Fibroblast of villous mesenchyme (primary cell): Measurements from ENCODE around the gene KHDC1. TPM values are rescaled to one million over a fixed set of nuclear protein-coding genes. Genes with fewer than 3 reads are reported as not detected.
"Not testable (repeated sequence)": the region's sequence is repeated elsewhere in the genome, so short reads cannot be mapped to it uniquely, and the experiment has no call there.

Experiments used
- DNase-seq: peaks from one replicate; pipeline ENCODE4 v3.0.0-alpha.2; 2010; ENCODE audit warnings: low read depth
- H3K4me3 ChIP-seq: 2 replicates; pipeline ENCODE4 v1.5.1; 2011; ENCODE audit warnings: low read depth, mild to moderate bottlenecking, low read length
- CTCF ChIP-seq: IDR thresholded peaks from 2 replicates; pipeline ENCODE4 v1.5.1; 2012; ENCODE audit warnings: low read depth, mild to moderate bottlenecking, low read length; ENCODE audit not compliant: insufficient read depth
- total RNA-seq: library from RNA; depleted of rRNA; stranded (reverse); fragments of >200 nt; gene quantifications from 2 replicates; pipeline ENCODE4 v1.2.3, GENCODE V29; 2012

The KHDC1 gene, protein sequence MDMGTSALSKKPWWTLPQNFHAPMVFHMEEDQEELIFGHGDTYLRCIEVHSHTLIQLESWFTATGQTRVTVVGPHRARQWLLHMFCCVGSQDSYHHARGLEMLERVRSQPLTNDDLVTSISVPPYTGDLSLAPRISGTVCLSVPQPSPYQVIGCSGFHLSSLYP
- total RNA-seq: 2.6 and 3.9 TPM in 2 replicates

DNA sequence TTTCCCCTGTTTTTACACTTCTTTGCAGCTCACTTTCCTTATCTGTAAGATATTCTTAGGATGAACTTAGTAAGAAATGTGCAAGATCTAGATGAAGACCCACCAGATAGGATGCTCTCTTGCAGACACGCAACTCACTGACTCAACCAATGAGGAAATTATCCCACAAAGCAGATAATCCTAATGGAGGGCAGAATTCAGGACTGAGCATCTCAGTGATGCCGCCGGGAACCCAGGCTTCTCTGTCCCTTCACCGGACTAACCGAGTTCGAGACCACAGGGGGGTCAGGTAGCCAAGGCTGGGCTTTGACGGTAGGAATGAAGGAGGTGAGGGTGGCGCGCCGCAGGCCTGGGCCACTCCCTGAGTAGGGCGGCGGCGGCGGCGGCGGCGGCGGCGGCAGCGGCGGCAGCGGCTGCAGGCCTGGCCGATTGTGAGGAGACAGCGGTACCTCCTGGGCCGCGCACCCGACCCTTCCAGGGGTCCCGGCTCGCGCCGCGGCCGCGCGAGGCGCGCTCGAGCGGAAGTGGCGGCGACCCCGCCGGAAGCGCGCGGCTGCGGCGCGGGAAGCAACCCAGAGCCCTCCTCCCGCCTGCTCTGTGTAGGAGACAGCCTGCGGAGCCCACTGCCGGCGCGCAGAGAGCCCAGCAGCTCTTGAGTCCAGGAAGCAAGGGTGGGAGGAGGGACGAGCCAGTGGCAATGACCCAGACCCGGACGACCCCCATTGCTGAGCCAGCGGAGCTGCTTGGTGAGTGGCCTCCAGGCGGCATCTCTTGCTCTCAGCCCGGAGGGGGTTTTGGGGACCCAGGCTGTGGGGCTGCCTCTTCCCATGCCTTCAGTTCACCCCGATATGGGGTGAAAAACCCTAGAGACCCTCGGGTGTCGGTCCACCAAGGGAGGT is at the start of gene KHDC1:
TSS of gene KHDC1 (minus strand) at position 526 of the 899 bp plus-strand sequence. CDS start 20,679 bp downstream, outside the sequence.
- peak; percentile 49 for DNase-seq
- TF ChIP-seq CTCF: no peak
- peak within 1 kb of the TSS; percentile 85 for H3K4me3 ChIP-seq

DNA sequence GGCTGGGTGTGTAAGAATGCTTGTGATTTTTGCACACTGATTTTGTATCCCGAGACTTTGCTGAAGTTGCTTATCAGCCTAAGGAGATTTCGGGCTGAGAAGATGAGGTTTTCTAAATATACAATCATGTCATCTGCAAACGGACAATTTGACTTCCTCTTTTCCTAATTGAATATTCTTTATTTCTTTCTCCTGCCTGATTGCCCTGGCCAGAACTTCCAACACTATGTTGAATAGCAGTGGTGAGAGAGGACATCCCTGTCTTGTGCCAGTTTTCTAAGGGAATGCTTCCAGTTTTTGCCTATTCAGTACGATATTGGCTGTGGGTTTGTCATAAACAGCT is 47.5 kb upstream of the KHDC1 start:
- peak overlapping the region; percentile 66 for H3K4me3 ChIP-seq
- not testable (repeated sequence) for DNase-seq

GRCh38 chr6:73309785-73310502 is 46.9 kb upstream of the KHDC1 start:
- peak; percentile 72 for TF ChIP-seq CTCF
- DNase-seq: peak; percentile 57
- peak overlapping the region; percentile 66 for H3K4me3 ChIP-seq

DNA sequence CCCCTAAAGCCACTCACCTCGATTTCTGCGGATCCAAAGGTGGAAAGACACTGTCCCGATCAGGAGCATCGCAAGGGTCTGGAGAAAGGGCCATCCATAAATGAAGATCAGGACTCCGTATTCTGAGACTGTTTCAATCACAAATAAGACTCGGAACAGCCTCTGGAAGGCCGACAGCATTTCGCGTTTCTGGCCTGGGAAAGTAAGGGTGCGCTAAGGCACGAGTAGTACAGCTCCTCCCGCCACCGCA is 46.5 kb upstream of the KHDC1 start:
- TF ChIP-seq CTCF: no peak

GRCh38 chr6:73308712-73309534 is 45.9 kb upstream of the KHDC1 start:
- H3K4me3 ChIP-seq: peak overlapping the region; percentile 66
- TF ChIP-seq CTCF: peak; percentile 23
- DNase-seq: peak; percentile 41

More for the DNA sequence above, 46.5 kb upstream of the KHDC1 start:
- peak overlapping the region; percentile 66 for H3K4me3 ChIP-seq
- no peak for DNase-seq

DNA sequence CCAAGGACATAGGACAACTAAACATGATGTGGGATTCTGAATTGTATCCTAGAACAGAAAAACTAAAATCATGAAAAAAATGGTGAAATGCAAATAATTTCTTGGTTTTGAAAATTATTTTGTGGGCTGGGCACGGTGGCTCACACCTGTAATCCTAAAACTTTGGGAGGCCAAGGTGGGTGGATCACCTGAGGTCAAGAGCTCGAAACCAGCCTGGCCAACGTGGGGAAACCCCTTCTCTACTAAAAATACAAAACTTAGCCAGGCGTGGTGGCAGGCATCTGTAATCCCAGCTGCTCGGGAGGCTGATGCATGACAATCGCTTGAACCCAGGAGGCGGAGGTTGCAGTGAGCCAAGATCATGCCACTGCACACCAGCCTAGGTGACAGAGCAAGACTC is 40.8 kb upstream of the KHDC1 start:
- H3K4me3 ChIP-seq, DNase-seq: not testable (repeated sequence)

DNA sequence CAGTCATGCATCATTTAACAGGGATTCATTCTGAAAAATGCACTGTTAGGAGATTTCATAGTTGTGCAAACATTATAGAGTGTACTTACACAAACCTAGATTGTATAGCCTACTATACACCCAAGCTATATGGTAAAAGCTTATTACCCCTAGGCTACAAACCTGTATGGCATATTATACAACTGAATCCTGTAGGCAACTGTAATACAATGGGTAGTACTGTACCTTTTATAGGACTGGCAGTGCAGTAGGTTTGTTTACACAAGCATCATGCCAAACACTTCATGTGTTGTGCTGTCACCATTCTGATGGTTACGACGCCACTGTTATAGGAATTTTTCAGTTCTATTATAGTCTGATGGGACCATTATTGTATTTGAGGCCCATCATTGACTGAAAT is 39.3 kb upstream of the KHDC1 start:
- TF ChIP-seq CTCF: no peak
- no peak overlapping the region for H3K4me3 ChIP-seq
- DNase-seq: no peak
